SK-MEL-5 (cell line): Measurements from ENCODE around the gene CNIH2. TPM values are rescaled to one million over a fixed set of nuclear protein-coding genes. Genes with fewer than 3 reads are reported as not detected.

Source experiments
- DNase-seq: peaks from one replicate; pipeline ENCODE4 v3.0.0-alpha.2; 2016; ENCODE audit warnings: low read depth, low spot score
- in situ Hi-C: cut with HindIII; loops from 2 replicates; pipeline ENCODE4 v1.10.0; 2016; ENCODE audit warnings: low sequenced_read_pairs, high pct_unique_total_duplicates, low pct_unique_long_range_greater_than_20kb
- total RNA-seq: library from RNA; depleted of rRNA; stranded (reverse); fragments of >200 nt; shearing (Covaris generic); gene quantifications from 2 replicates; pipeline ENCODE4 v1.2.3, GENCODE V29; 2014

Gene CNIH2
- total RNA-seq, 1 experiment from 2014 or later = 0.63 TPM

GRCh38 chr11:66284526-66285078 lies 6.6 kb downstream of the CNIH2 start:
- in situ Hi-C loops = no loop called here
- no peak for DNase-seq

- no peak for DNase-seq
- in situ Hi-C loops = no loop called here
Measured at GRCh38 chr11:66285250-66285947, 7.4 kb downstream of the CNIH2 start.

DNA sequence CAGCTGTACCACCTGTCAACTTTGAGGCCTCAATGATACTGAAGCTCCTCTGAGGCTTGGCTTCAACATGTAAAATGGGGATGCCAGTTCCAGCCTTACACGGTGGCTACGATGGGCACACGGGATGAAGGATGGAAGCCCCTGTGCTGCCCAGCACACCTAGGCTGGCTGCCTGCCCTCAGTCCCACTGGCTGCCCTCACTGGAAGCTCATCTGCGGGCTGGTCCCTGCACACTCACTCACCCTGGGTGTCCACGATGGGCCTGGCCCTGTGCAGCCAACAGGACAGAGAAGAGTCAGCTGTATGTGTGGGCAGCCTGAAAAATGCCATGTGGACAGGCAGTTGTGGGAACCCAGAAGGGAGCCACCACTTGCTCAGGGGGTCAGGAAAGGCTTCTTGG lies 8.7 kb downstream of the CNIH2 start:
- in situ Hi-C loops = no loop called here
- DNase-seq = no peak

GRCh38 chr11:66287211-66287888 lies 9.4 kb downstream of the CNIH2 start:
- no peak for DNase-seq
- in situ Hi-C loops = no loop called here

GRCh38 chr11:66287889-66288670 lies 10.1 kb downstream of the CNIH2 start:
- in situ Hi-C loops = no loop called here
- no peak for DNase-seq

- in situ Hi-C loops = no loop called here
- DNase-seq = peak; percentile 98
Measured at GRCh38 chr11:66288671-66289547, 10.9 kb downstream of the CNIH2 start, which contains the start of gene YIF1A. YIF1A (minus strand) TSS chr11:66289143; CDS start chr11:66288985, 158 bp downstream.

DNA sequence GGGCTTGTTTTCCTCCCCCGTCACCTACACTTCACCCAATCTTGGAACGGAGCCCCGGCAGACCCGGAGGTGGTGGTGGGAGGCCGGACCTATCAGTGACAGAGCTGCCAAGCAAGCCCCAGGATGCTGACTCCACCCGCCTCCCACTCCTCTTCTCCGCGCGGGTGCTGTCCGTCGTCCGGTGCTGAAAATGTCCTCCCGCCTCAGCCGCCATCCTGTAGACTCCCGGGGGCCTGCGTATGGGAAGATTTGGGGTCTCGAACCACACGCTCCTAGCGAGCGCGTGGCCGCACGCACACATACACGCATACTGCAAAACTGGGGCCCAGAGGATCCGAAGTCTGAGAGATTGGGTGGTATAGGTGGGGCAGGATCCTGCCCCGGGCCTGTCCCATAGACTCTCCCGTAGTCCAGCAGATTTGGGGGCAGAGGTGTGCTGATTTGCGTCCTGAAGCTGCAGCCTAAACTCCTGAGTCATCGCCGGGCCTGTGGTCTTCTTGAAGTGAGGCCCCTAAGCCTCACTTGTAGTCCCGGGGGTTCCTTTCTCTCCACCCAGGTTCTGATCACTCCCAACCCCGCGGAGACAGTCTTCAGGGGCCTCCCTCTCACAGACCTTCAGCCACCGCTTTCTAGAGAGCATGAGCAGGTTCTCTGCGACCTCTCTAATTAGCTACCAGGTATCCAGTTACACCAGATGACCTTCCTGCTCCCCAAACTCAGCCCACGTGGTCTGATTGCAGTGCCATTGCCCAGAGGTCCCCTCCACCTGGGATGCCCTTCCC lies 11.8 kb downstream of the CNIH2 start:
- no peak for DNase-seq
- in situ Hi-C loops = no loop called here

DNA sequence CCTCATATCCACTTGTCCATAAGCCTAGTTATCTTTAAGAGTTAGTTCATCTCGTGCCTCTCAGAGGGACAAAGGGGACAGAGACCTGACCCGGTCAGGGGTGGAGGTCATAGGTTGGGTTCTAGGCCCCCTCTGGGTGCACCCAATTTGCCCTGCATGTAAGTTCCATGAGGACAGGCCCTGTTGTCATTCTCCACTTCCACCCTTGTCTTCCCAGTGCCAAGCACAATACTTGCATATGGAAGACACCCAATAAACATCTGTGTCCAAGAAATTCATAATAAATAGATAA lies 12.3 kb downstream of the CNIH2 start:
- DNase-seq = no peak
- in situ Hi-C loops = no loop called here

- in situ Hi-C loops = no loop called here
- DNase-seq = no peak
Measured at GRCh38 chr11:66291303-66291705, 13.3 kb downstream of the CNIH2 start.

- DNase-seq = no peak
- in situ Hi-C loops = no loop called here
Measured at GRCh38 chr11:66291706-66292542, 13.9 kb downstream of the CNIH2 start, which contains the start of gene TMEM151A. TMEM151A (plus strand) TSS chr11:66291894; CDS start chr11:66292014, 120 bp downstream.

DNA sequence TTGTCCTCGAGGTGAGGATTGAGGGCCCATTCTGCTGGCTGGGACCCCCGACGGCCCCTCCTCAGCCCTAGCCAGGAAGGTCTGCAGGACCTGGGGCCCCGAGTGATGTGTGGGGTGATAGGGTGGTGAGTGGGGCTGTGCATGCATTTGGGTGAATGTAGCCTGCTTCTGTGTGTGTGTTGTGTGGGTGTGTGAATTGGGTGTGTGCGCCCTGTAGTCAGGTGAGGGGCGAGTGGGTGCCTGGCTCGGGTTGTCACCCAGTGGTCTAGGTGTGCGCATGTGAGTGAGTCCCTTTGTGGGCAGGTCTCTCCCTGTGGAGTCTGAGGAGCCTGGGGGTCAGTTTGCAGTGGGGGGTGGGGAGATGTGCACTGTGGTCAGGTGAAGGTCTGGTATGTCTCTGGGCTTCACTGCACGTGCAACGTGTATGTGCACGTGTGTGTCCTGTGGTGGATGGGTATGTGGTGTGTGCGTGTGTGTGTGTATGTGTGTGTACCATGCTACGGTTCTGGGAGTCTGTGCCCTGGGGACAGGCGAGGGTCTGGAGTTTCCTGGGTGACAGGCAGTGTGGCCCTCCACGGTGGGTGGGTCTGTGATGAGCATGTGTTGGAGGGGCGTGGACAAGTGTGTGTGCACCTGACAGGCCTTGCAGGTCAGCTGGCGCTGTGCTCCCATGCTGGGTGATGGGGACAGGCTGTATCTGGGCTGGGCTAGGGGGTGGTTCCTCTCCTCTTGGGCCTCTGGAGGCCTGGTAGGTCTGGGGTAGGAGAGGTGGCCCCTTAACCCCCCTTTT lies 14.8 kb downstream of the CNIH2 start:
- in situ Hi-C loops = no loop called here
- DNase-seq = no peak

DNA sequence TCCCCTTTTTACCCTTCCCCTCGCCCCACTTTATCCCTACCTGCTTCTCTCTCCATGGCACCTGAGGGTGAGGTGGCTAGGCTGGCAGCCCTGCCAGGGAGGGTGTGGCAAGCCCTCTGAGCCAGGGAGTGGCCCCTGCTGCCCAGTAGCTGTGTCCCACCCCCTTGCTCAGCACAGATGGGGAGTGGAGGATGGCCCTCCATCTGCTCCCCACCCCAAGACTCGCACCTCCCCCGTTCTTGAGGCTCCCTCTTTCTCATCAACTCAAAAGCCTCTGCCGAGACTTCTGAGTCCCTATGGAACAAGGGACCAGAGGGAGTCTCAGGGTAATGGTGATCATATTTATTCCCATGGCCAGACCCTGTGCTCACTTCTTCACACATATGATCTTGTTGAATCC lies 15.4 kb downstream of the CNIH2 start:
- in situ Hi-C loops = no loop called here
- DNase-seq = no peak

- DNase-seq = no peak
- in situ Hi-C loops = no loop called here
Measured at GRCh38 chr11:66293777-66294625, 16.0 kb downstream of the CNIH2 start.
